Muscle of leg (tissue), 11 donors: Measurements from ENCODE around the gene CHST11. TPM values are rescaled to one million over a fixed set of nuclear protein-coding genes. Genes with fewer than 3 reads are reported as not detected.

Source experiments
- DNase-seq: peaks from one replicate; pipeline ENCODE4 v3.0.0; 2013
- H3K27ac ChIP-seq: one replicate; pipeline ENCODE4 v1.5.1; 2013; ENCODE audit warnings: mild to moderate bottlenecking, low read length, control low read depth
- H3K27me3 ChIP-seq: one replicate; pipeline ENCODE4 v1.6.1; 2013; ENCODE audit warnings: low read length; ENCODE audit not compliant: control insufficient read depth, insufficient read depth
- H3K36me3 ChIP-seq: one replicate; pipeline ENCODE4 v1.6.1; 2013; ENCODE audit warnings: low read length; ENCODE audit not compliant: control insufficient read depth, insufficient read depth
- H3K4me1 ChIP-seq: one replicate; pipeline ENCODE4 v1.6.1; 2013; ENCODE audit warnings: low read length; ENCODE audit not compliant: control insufficient read depth, insufficient read depth
- H3K4me3 ChIP-seq: one replicate; pipeline ENCODE4 v1.5.1; 2013; ENCODE audit warnings: low read length, control low read depth
- H3K9me3 ChIP-seq: replicated peaks from 2 replicates; pipeline ENCODE4 v1.6.1; 2013; ENCODE audit warnings: low read depth, low read length; ENCODE audit not compliant: control insufficient read depth
- WGBS: methylation state at CpG from one replicate; pipeline ENCODE4 v1.1.5; 2013; ENCODE audit warnings: missing lambda C conversion rate; ENCODE audit not compliant: insufficient coverage; 5-methylcytosine and 5-hydroxymethylcytosine counted together
- polyA plus RNA-seq, 8 donors: library from polyadenylated mRNA; unstranded; fragments of 120-200 nt; gene quantifications; one replicate each; pipeline versions ENCODE4 v1.2.1 to v1.2.3, GENCODE V29; 2013; ENCODE audit warnings: inconsistent platforms in 1 of 8, low replicate concordance in 1 of 8; ENCODE audit not compliant: insufficient read length in 8 of 8, insufficient read depth in 1 of 8
- total RNA-seq: library from RNA; stranded (reverse); fragments of 120-200 nt; gene quantifications from one replicate; pipeline ENCODE4 v1.2.4, GENCODE V29; 2013

CHST11 gene
- total and polyA plus RNA-seq, 9 donors, result 1.1 to 3.9 (median 2.3) TPM

DNA sequence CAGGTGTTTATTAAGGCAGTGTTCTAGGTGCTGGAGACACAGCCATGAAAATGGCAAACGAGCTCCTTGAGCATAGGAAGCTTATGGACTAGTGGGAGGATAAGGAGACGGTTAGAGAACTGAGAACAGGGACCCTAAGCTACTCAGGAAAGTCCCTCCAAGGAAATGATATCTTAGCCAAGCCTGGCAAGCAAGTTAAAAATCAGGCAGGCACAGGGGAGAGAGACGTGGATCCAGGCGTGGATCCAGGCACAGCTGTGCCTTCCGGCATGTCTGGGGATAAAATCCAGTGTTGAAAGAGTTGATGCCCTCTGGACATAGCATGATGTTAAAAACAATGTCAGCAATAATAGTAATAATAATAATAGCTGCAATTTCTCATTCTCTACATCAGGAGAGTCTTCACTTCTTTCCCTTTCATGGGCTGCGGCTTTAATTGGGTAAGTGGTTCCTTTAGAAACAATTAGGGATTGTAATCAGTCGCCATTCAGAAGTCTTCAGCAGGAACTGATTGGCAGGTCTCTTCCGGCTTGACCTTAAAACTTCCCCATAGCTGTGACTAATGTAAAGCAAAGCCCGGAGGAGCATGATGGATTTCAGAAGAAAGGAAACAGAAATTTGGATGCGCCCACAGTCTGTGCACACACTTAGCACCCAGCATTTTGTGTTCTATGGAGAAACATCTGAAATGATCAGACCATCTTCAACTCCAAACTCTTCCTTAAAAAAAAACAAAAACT lies 271.1 kb downstream of the CHST11 start:
- no peak for DNase-seq
- Histone ChIP-seq H3K27me3 (no peaks in the 10 kb centered on the region), H3K4me1 (peaks cover 17% of the 10 kb centered on the region), H3K9me3 (no peaks in the 10 kb centered on the region), H3K4me3 (no peak overlapping the region), H3K36me3 (no peaks in the 10 kb centered on the region), H3K27ac (no peak overlapping the region)
- 37% methylated on average over 4 of the region's 10 CpGs for WGBS

DNA sequence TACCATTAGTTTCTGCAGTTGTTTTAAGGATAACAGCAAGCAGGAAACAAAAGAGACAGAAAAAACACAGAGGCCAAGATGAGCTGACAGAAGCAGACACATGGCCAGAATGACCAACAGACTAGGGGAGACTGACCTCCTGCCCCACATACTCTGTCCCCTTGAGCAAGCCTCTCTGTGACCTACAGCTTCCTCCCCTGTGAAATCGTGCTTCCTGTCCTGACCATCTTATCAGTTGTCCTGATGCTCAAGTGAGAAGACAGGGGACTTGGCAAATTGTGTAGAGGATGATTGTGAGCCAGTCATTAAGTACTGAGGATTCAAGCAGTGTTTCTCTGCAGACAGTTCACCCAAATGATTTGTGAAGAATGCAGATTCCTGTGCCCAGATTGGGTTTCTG lies 272.3 kb downstream of the CHST11 start:
- Histone ChIP-seq H3K4me1 (peaks cover 11% of the 10 kb centered on the region), H3K4me3 (no peak overlapping the region), H3K9me3 (no peaks in the 10 kb centered on the region), H3K27ac (no peak overlapping the region), H3K36me3 (no peaks in the 10 kb centered on the region), H3K27me3 (no peaks in the 10 kb centered on the region)
- no peak for DNase-seq
- no CpG with 5 or more reads among the region's 1 CpG for WGBS

GRCh38 chr12:104729610-104730446 lies 273.1 kb downstream of the CHST11 start:
- WGBS, result 79% methylated on average over 14 of the region's 19 CpGs
- Histone ChIP-seq H3K4me1 (peaks cover 11% of the 10 kb centered on the region), H3K36me3 (no peaks in the 10 kb centered on the region), H3K27me3 (no peaks in the 10 kb centered on the region), H3K9me3 (no peaks in the 10 kb centered on the region), H3K4me3 (no peak overlapping the region), H3K27ac (no peak overlapping the region)
- DNase-seq, result no peak

DNA sequence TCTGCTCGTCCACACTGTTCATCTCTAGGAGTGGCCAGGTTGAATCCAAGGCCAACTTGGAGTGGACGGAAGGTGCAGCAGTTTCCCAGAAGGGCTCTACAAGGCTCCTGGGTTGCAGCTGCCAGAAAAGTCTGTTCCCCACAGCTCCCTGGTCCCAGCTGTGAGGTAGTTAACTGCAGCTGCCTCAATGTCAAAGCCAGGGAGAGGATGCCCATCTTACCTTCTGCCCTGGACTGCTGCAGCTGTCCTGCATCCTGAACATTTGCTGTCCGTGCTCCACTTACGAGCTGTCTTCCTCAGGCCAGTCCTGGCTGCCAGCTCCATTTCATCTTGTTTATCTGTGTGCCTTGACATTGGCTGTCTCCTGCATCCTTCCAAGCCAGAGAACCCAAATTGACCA lies 274.0 kb downstream of the CHST11 start:
- no peak overlapping the region for H3K4me3 ChIP-seq
- DNase-seq, result peak; percentile 49
- no peaks in the 10 kb centered on the region for H3K9me3 ChIP-seq
- H3K4me1 ChIP-seq, result peaks cover 13% of the 10 kb centered on the region
- H3K27ac ChIP-seq, result no peak overlapping the region
- no peaks in the 10 kb centered on the region for H3K27me3 ChIP-seq
- WGBS, result 25% methylated on average over 2 of the region's 4 CpGs
- H3K36me3 ChIP-seq, result no peaks in the 10 kb centered on the region

- H3K27me3 ChIP-seq, result no peaks in the 10 kb centered on the region
- H3K4me3 ChIP-seq, result no peak overlapping the region
- H3K9me3 ChIP-seq, result no peaks in the 10 kb centered on the region
- DNase-seq, result no peak
- H3K36me3 ChIP-seq, result no peaks in the 10 kb centered on the region
- no peak overlapping the region for H3K27ac ChIP-seq
- WGBS, result 94% methylated on average over 2 of the region's 6 CpGs
- H3K4me1 ChIP-seq, result peaks cover 38% of the 10 kb centered on the region
Observed at GRCh38 chr12:104733717-104734175, 277.0 kb downstream of the CHST11 start.

- 74% methylated on average over 3 of the region's 6 CpGs for WGBS
- Histone ChIP-seq H3K4me1 (peaks cover 43% of the 10 kb centered on the region), H3K9me3 (no peaks in the 10 kb centered on the region), H3K36me3 (no peaks in the 10 kb centered on the region), H3K4me3 (no peak overlapping the region), H3K27ac (no peak overlapping the region), H3K27me3 (no peaks in the 10 kb centered on the region)
- no peak for DNase-seq
Observed at GRCh38 chr12:104734541-104735095, 277.9 kb downstream of the CHST11 start.

DNA sequence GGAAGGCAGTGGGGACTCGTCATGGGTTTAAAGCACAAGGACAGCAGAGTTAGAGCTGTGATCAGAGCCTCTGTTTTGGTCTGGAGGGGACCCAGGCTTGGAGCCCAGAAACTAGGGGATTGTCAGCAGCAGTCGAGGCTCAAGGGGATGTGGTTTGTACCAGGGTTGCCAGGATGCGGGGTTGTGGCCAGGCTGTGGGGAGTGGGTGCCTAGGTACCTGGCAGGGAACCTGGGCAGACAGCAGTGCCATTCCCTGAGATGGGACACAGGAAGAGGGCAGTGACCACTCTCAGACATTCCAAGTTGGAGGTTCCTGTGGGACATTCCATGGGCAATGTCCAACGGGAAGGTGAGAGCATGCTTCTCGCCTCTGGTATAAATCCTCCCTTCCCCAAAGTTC lies 279.1 kb downstream of the CHST11 start:
- no peaks in the 10 kb centered on the region for H3K9me3 ChIP-seq
- WGBS, result 94% methylated on average over 2 of the region's 5 CpGs
- H3K27ac ChIP-seq, result no peak overlapping the region
- no peak for DNase-seq
- H3K4me3 ChIP-seq, result no peak overlapping the region
- no peaks in the 10 kb centered on the region for H3K36me3 ChIP-seq
- peaks cover 41% of the 10 kb centered on the region for H3K4me1 ChIP-seq
- H3K27me3 ChIP-seq, result no peaks in the 10 kb centered on the region

DNA sequence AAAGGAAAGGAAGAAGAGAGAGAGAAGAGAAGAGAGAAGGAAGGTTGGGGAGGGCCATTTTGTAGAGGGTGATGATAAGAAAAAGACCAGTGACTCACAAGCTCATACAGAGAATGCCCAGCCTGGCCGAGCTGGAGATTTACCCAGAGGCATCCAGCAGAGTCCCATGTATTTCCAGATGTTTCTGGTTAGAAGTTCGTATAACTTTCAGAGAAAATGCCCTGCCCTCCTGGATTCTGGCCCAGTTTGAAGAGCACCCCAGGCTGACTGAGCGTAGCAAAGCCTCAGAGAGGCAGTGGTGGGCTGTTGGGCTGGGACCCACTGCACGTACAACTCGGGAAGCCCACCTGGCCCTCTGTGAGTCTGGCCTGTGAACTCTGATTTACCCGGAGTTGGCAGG lies 279.6 kb downstream of the CHST11 start:
- no peaks in the 10 kb centered on the region for H3K36me3 ChIP-seq
- peak; percentile 52 for DNase-seq
- 60% methylated on average over 2 of the region's 6 CpGs for WGBS
- no peaks in the 10 kb centered on the region for H3K27me3 ChIP-seq
- no peak overlapping the region for H3K27ac ChIP-seq
- H3K9me3 ChIP-seq, result no peaks in the 10 kb centered on the region
- H3K4me3 ChIP-seq, result no peak overlapping the region
- peaks cover 42% of the 10 kb centered on the region for H3K4me1 ChIP-seq

GRCh38 chr12:104737113-104737512 lies 280.4 kb downstream of the CHST11 start:
- Histone ChIP-seq H3K36me3 (no peaks in the 10 kb centered on the region), H3K9me3 (no peaks in the 10 kb centered on the region), H3K4me1 (peaks cover 49% of the 10 kb centered on the region), H3K27me3 (no peaks in the 10 kb centered on the region), H3K27ac (no peak overlapping the region), H3K4me3 (no peak overlapping the region)
- no peak for DNase-seq
- 73% methylated on average over 7 of the region's 7 CpGs for WGBS

DNA sequence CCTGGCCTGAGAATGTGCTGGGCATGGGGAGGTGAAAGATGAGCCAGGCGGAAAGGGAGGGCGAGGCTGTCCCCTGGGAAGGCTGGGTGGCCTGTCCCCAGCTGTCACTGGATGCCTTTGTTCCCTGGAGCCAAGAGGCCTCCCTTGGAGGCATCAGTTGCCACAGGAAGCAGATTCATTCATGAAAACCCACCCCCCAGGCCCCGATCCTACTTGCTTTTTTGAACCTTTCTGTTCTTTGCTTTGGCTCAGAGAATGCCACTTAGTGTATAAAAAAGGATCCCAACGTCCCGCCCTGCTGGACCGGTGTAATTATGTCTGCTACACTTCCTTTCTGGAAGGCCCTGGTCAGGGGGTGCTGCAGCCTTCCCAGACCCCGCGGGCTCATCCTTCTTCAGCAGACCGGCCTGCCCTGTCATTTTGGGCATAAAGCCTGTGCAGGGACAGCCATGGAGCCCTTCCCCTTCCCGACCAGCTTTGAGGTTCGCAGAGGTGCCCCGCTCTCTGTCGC lies 281.1 kb downstream of the CHST11 start:
- Histone ChIP-seq H3K27ac (peak overlapping the region; percentile 51), H3K36me3 (no peaks in the 10 kb centered on the region), H3K4me1 (peaks cover 56% of the 10 kb centered on the region), H3K9me3 (no peaks in the 10 kb centered on the region), H3K4me3 (no peak overlapping the region), H3K27me3 (no peaks in the 10 kb centered on the region)
- peak; percentile 65 for DNase-seq
- 56% methylated on average over 11 of the region's 13 CpGs for WGBS
